Iris pigment epithelial cell (primary cell): ENCODE measurements around the gene MRPL32.

Source experiments
- DNase-seq: peaks from one replicate; pipeline ENCODE4 v3.0.0-alpha.2; 2011; ENCODE audit warnings: low read depth

Gene MRPL32

GRCh38 chr7:42964849-42965805 lies 33.0 kb downstream of the MRPL32 start:
- DNase-seq, result peak; percentile 13

- no peak for DNase-seq
Observed at GRCh38 chr7:42967391-42967790, 35.2 kb downstream of the MRPL32 start.

GRCh38 chr7:42972699-42973500 lies 40.7 kb downstream of the MRPL32 start:
- DNase-seq, result peak; percentile 96

GRCh38 chr7:42976371-42976770 lies 44.2 kb downstream of the MRPL32 start:
- no peak for DNase-seq

- peak; percentile 26 for DNase-seq
Observed at GRCh38 chr7:42978496-42978895, 46.3 kb downstream of the MRPL32 start.

GRCh38 chr7:42980084-42980483 lies 47.9 kb downstream of the MRPL32 start:
- no peak for DNase-seq

- no peak for DNase-seq
Observed at GRCh38 chr7:42980514-42980913, 48.3 kb downstream of the MRPL32 start.

GRCh38 chr7:42981601-42982000 lies 49.4 kb downstream of the MRPL32 start:
- DNase-seq, result no peak

GRCh38 chr7:42982604-42983115 lies 50.5 kb downstream of the MRPL32 start:
- DNase-seq, result no peak

- DNase-seq, result no peak
Observed at GRCh38 chr7:42984137-42984536, 52.0 kb downstream of the MRPL32 start.

GRCh38 chr7:42986213-42986612 lies 54.0 kb downstream of the MRPL32 start:
- DNase-seq, result no peak

- no peak for DNase-seq
Observed at GRCh38 chr7:42986781-42987248, 54.6 kb downstream of the MRPL32 start.
